Mammary epithelial cell (primary cell): Measurements from ENCODE around the gene JPH4.

ENCODE experiments used
- EZH2 ChIP-seq: IDR thresholded peaks from 2 replicates; pipeline ENCODE4 v1.6.1; 2012; ENCODE audit warnings: low read length, inconsistent platforms, borderline replicate concordance
- TF ChIP-seq, protein P1 (sequence below), 2 donors: IDR thresholded peaks in 1 of 2; conservative IDR thresholded peaks in 1 of 2; 2 replicates each; pipeline ENCODE4 v1.5.1; 2011 to 2012; ENCODE audit warnings: inconsistent platforms in 2 of 2, low read length in 2 of 2, mild to moderate bottlenecking in 2 of 2, control low read depth in 1 of 2, low read depth in 1 of 2; ENCODE audit not compliant: insufficient read depth in 1 of 2; ENCODE audit errors: extremely low read depth in 1 of 2

- TF ChIP-seq, protein P1, sequence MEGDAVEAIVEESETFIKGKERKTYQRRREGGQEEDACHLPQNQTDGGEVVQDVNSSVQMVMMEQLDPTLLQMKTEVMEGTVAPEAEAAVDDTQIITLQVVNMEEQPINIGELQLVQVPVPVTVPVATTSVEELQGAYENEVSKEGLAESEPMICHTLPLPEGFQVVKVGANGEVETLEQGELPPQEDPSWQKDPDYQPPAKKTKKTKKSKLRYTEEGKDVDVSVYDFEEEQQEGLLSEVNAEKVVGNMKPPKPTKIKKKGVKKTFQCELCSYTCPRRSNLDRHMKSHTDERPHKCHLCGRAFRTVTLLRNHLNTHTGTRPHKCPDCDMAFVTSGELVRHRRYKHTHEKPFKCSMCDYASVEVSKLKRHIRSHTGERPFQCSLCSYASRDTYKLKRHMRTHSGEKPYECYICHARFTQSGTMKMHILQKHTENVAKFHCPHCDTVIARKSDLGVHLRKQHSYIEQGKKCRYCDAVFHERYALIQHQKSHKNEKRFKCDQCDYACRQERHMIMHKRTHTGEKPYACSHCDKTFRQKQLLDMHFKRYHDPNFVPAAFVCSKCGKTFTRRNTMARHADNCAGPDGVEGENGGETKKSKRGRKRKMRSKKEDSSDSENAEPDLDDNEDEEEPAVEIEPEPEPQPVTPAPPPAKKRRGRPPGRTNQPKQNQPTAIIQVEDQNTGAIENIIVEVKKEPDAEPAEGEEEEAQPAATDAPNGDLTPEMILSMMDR (conservative IDR thresholded peaks at IDR 0.05 in 1 of 2, IDR thresholded peaks at IDR 0.05 in 1 of 2; ENCODE audit: extremely low read depth in 1 of 2, insufficient read depth in 1 of 2, low read depth in 1 of 2, low read length in 2 of 2) = no peak
- TF ChIP-seq EZH2 = no peak
Observed at GRCh38 chr14:23601424-23601823, 22.8 kb upstream of the JPH4 start.
